MM.1S (cell line): ENCODE results near the gene HPSE2.

Experiments used
- CTCF ChIP-seq: fragments of 300-600 bp; sonication (generic); IDR thresholded peaks from 2 replicates; pipeline ENCODE4 v1.5.1; 2016; ENCODE audit warnings: antibody characterized with exemption, low read length, mixed read lengths
- EZH2 ChIP-seq: fragments of 300-600 bp; sonication (generic); optimal IDR thresholded peaks from 2 replicates; pipeline ENCODE3; 2017; ENCODE audit warnings: low read depth, mild to moderate bottlenecking, antibody characterized with exemption, low read length, mixed read lengths
- EZH2phosphoT487 ChIP-seq: fragments of 300-600 bp; sonication (generic); IDR thresholded peaks from 2 replicates; pipeline ENCODE4 v1.6.1; 2018; ENCODE audit warnings: antibody characterized with exemption, low read length

- no peak for TF ChIP-seq CTCF
- no peak for TF ChIP-seq EZH2
- TF ChIP-seq EZH2phosphoT487 = no peak
These were observed 813.5 kb downstream of the HPSE2 start for GRCh38 chr10:98422182-98422581.
